GM21619 (cell line): ENCODE data around the gene TNNC1.

Experiments
- ATAC-seq: cut with Tn5 transposase; IDR thresholded peaks from one replicate; pipeline ENCODE4 v1.9.1; 2021; ENCODE audit not compliant: unreplicated experiment

The TNNC1 gene

DNA sequence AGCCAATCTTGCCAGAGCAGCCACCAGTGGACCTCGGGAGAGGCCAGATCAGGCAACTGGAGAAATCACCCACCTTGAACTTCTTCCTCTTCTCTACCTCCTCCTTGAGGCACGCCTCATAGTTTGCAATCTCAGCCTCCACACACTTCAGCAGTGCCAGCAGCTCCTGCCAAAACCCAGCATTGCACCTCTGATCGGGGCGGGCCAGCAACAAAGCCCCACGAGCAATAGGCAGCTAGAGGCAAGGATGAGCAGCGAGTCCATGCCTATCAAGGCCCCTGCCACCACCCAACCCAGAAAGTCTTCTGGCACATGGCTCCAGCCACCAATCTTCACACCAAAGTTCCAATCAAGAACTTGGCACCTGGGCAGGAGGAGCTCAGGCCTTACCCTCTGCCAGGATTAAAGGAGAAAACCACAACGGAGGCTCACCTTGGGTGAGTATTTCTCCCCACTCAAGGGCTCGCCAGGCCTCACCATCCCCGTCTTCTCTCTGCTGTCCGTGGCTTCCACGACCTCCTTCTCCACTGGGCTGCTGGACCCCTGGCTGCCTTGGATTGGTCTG, 51.1 kb downstream of the TNNC1 start:
- ATAC-seq = no peak

DNA sequence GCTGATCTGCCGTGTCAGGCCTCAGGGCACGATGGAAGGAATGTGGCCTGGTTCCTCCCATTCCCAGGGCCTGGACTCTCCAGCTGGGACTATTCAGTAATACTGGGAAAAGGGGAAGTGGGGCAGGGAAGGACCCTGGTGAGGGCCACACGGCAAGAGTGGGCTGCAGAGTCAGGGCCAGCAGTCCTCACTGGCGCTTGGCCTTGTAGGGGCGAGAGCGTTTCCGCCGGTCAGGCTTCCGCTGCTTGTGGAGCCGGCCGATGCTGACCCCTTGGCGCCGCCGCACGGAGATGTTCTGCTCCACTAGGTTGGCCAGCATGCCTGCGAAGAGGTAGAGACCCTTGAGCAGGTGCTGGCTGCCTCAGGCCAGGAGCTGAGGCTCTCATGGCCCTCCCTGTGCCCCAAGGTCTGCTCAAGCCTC, 51.7 kb downstream of the TNNC1 start:
- ATAC-seq = no peak

DNA sequence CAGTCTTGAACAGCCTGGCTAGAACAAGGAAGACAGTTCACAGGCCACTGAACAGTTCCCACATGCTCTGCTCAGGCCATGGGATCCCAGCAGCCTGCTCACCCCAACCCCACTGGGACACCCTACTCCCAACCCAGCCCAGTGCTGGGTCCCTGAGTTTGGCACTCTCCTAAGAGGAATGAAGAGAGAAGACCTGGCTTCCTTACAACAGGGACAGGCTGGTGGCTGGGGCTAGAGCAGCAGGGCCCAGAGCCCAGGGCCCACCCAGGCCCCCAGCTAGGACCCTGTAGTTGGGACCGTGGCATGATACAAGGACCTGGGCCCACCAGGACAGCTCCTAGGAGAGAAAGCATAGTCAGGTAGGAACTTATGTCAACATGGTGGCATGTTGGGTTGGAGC, 52.3 kb downstream of the TNNC1 start:
- no peak for ATAC-seq
